SK-N-SH (cell line): ENCODE data around the gene ZNF79.

ENCODE experiments used
- CHD2 ChIP-seq: fragments of 150-350 bp; IDR thresholded peaks from 2 replicates; pipeline ENCODE4 v1.6.1; 2018; ENCODE audit warnings: low read length; ENCODE audit not compliant: partially characterized antibody
- CTCF ChIP-seq: fragments of 200-600 bp; sonication (generic); IDR thresholded peaks from 2 replicates; pipeline ENCODE4 v1.6.1; 2017; ENCODE audit warnings: antibody characterized with exemption, mild to moderate bottlenecking, moderate library complexity
- EP300 ChIP-seq, 2 experiments: IDR thresholded peaks; 2 replicates each; pipeline versions ENCODE4 v1.4.0 to v1.6.1; 2012; ENCODE audit warnings: borderline replicate concordance in 1 of 2, low read depth in 1 of 2, low read length in 1 of 2
- JUND ChIP-seq: IDR thresholded peaks from 2 replicates; pipeline ENCODE4 v1.4.0; 2012
- RCOR1 ChIP-seq: fragments of 150-350 bp; IDR thresholded peaks from 2 replicates; pipeline ENCODE4 v1.6.1; 2017; ENCODE audit warnings: antibody characterized with exemption, low read length
- TAF1 ChIP-seq: IDR thresholded peaks from 2 replicates; pipeline ENCODE4 v1.6.1; 2012; ENCODE audit warnings: low read depth, mild to moderate bottlenecking, low read length, moderate library complexity, borderline replicate concordance
- ZBTB33 ChIP-seq: IDR thresholded peaks from 2 replicates; pipeline ENCODE4 v1.4.0; 2012; ENCODE audit warnings: low read depth, borderline replicate concordance

GRCh38 chr9:127482662-127483061 is 58.5 kb downstream of the ZNF79 start:
- TF ChIP-seq RCOR1 (no peak), ZBTB33 (no peak), EP300 (IDR thresholded peaks at IDR 0.05; ENCODE audit: borderline replicate concordance in 1 of 2, low read depth in 1 of 2, low read length in 1 of 2) (no peak), CTCF (no peak), CHD2 (no peak), JUND (no peak), TAF1 (no peak)
